GM21526 (cell line): ENCODE data around the gene NRG2.

Experiments
- ATAC-seq: cut with Tn5 transposase; IDR thresholded peaks from one replicate; pipeline ENCODE4 v1.9.1; 2021; ENCODE audit warnings: moderate library complexity; ENCODE audit not compliant: unreplicated experiment, low FRiP score

The NRG2 gene

GRCh38 chr5:139864716-139865483 is 178.2 kb downstream of the NRG2 start:
- ATAC-seq: no peak

- peak; percentile 51 for ATAC-seq
Measured at GRCh38 chr5:139863855-139864558, 179.1 kb downstream of the NRG2 start.

DNA sequence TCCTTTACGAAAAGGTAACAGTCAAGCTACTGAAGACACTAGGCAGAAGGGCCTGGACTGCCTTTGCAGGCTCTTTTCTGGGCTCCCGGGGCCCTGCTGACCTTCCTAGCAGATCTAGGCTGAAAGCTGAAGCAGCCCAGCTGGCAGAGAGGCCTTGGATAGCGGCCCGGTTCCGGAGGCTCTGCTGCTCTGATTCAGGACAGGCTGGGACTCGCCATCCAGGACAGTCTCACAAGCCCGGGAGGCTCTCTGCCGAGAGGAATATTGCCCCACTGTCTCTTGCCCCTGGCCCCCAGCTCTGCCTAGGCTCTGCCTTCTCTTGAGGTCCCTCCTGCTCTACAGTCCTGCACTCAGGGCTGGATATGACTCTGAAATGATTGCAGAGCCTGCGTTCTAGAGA is 179.7 kb downstream of the NRG2 start:
- ATAC-seq: no peak

DNA sequence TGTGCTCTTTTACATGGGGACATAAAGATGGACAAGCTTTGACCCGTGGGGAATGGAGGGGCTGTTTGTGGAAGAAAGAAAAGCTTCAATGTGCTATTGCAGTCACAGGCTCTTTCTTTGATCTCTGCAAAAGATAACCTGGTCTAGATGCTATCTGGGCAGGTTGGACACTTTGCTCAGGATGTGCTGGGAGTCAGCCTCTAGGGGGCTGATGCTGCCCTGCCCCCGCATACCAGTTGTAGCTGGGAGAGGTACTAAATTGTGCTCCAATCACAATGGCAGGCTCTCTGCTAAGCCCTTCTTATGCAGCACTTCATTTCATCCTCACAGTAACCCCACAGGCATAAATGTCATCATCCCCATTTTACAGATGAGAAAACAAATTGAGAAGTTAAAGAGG is 180.3 kb downstream of the NRG2 start:
- ATAC-seq: no peak

- peak; percentile 49 for ATAC-seq
Measured at GRCh38 chr5:139862313-139862712, 180.8 kb downstream of the NRG2 start.

DNA sequence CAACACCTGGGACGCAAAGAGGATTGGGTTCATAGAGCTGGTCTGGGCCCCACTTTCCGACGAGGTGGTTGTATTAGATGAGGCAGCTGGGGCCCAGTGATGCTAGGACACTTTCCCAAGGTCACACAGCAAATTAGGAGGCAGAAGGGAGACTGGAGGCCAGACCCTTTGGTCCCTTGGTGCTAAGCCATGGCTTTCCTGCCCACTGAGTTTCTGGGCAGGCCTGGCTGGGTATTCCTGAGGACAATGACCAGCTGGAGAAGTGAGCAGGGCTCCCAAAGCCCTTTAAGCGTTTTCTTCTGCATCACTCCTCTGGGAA is 181.3 kb downstream of the NRG2 start:
- ATAC-seq: no peak

DNA sequence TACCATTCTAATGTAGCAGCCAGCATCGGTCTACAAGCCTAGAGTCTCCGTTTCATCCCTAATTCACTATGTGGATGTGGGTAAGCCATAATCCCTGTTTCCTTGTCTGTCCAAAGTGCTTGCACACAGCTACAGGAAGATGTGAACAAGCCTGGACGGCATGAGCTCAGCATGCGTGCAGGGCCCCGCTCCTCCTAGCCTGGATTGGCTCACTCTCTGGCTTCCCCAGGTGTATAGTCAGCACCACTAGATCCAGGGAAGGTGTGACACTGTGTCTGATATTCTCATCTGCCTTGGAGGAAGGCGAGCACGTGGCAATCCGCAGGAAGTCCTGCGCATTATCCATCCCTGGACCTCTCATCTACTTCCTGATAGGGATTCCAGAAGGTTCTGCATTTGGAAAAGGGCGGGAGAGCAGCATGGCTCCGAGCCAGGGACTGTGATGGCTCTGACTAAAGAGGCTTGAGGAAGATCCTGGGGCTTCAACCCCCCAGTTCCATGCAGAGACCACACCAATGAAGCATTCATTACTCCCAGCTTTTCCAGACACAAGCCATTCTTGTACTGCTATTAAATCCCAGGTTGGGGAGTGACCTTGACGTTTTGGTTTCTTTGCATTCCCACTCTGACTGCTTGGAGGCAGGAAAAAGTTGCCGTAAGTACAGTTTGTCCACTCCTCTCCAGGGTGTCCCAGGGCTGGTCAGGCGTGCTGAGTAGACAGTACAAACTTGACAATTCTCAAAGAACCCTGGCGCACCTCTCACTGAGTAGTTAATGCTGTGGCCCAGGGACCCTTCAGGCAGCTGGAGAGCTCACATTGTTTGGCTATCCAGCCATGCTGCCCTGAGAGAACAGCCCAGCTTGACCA is 181.8 kb downstream of the NRG2 start:
- ATAC-seq: no peak

- ATAC-seq: no peak
Measured at GRCh38 chr5:139859013-139859412, 184.1 kb downstream of the NRG2 start.

DNA sequence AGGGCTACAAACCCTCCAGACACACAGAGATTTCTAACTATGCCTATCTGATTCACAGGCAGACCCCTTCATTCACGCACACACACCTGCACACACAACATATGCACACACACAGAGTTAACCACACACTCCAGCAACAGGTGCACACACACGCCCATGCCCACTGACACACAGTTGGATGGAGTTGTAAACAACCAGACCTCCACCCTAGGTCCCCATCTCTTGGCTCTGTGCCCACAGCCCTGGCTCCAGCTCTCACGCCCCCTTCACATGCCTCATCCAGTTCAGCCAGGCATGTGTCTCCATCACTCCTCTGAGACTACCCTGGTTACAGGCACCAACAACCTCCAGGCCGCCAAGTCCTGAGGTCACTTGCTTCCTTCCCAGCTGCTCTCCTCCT is 186.4 kb downstream of the NRG2 start:
- ATAC-seq: no peak

- ATAC-seq: no peak
Measured at GRCh38 chr5:139855946-139856540, 187.1 kb downstream of the NRG2 start.

DNA sequence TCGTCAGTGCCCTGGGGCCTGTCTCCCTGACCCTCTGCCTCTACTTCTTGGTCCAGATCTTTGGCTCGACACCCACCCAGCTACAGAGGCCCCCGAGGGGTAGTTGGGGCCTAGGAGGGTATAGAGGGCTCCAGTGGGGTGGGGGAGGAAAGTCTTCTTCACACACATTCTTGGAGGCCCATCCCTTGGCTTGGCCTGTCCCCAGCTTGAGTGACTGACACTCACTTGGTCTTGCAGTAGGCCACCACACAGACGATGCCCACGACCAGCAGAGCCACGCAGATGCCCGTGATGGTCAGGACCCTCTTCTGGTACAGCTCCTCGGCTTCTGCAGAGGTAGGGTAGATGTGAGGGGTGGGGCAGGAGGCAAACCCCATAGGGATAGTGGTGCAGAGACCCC is 187.6 kb downstream of the NRG2 start:
- no peak for ATAC-seq

- no peak for ATAC-seq
Measured at GRCh38 chr5:139854953-139855352, 188.1 kb downstream of the NRG2 start.

- ATAC-seq: no peak
Measured at GRCh38 chr5:139854029-139854605, 189.0 kb downstream of the NRG2 start.

DNA sequence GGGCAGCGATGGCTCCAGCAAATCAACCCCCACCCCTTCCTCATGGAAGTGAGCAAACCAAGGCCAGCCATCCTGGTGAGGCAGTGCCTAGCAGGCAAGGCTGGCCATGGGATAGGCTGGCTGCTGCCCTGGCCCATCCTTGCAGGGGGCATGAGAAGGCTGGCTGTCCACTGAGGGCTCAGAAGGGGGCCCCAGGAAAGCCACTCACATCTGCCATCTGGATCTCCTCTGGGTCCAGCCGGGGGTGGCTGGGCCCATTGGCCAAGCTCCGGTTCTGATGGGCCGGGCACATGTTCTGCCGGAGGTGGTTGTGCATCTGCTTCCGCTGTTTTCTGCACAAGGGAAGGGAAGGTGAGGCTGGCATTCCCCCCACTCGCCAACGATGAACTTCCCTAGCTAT is 190.4 kb downstream of the NRG2 start:
- ATAC-seq: no peak

DNA sequence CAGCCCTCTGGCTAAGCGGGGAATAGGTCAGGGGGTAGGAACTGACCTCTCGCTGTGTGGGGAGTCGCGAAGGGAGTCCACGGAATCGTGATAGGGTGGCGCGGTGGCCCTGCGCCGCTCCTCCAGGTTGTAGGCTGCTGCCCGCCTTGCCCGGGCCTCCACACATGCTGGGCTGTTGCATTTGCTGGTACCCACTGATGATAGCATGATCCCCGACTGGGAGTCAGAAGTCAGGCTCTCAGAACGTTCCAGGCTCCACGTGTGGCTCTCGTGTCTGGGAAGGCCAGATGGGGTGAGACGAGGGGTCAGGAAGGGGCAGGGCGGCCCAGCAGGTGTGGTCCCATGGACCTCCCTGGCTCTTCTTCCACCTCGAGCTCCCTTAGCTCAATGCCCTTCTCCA is 191.5 kb downstream of the NRG2 start:
- no peak for ATAC-seq

- ATAC-seq: no peak
Measured at GRCh38 chr5:139850423-139851016, 192.6 kb downstream of the NRG2 start.

DNA sequence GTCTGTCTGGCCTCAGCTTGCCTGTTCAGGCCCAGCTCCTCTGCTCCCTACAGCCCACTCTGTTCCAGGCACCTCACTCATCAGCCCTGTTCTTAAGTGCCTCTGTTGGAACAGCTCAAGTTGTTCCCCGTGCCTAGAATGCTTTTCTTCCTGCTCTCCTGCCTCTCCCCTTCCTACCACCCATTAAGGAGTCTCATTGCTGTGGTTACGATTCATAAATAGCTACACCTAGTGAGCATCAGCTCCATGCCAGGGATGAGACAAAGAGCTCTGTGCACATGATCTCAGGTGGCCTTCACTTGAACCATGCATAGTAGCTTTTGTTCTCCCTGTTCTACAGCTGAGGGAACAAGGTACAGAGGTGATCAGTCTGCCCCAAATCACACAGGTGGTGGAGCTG is 193.2 kb downstream of the NRG2 start:
- ATAC-seq: no peak

DNA sequence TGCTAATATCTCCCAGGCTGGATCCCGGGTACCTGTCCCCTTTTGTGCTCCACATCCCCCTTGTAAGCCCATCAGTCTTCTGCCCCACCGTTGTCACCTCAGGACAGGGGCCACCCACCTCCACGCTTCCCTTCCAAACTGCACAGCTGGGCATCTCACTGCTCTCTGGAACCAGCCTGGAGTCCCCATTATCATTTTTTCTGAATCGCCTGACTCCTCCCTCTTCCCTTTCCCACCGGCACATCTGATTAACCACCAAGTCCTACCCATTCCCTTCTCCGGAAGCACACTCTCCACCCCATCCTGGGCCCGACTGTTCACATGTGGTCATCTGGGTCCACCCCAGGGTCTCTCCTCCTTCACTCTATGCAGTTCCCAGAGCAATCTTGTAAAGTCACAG is 193.6 kb downstream of the NRG2 start:
- ATAC-seq: no peak

DNA sequence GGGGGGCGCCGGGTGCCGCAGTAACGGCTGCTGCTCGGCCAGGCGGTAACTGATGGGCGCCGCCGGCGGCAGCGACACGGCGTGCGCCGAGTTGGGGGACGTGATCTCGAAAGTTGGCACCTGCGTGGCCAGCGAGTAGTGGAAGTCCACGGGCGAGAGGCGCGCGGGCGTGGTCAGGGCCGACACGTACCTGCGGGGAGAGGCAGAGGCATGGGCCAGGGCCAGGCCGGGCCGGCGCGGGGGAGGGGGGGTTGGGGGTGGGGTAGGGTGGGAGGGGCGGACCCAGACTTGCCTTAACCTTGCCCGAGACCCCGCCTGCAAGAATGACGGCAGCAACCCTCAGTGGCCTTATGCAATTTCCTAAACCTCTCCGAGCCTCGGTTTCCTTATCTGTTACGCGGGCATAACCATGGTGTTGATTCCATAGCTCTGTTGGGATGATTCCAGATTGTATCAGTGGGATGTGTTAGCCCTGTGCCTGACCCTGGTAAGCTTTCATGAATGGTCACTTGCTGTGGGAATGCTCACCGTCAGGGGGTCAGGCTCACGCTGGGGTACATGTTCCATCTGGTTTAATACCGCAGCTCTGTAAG is 194.5 kb downstream of the NRG2 start:
- no peak for ATAC-seq
